GM11168 (cell line): Measurements from ENCODE around the gene SUOX.

Source experiments
- in situ Hi-C: fragments of 300-500 bp; cut with MboI; formaldehyde crosslinking; loops from one replicate; pipeline ENCODE4 v1.12.0; 2022; ENCODE audit warnings: low sequenced_read_pairs; ENCODE audit not compliant: unreplicated experiment

The SUOX gene

DNA sequence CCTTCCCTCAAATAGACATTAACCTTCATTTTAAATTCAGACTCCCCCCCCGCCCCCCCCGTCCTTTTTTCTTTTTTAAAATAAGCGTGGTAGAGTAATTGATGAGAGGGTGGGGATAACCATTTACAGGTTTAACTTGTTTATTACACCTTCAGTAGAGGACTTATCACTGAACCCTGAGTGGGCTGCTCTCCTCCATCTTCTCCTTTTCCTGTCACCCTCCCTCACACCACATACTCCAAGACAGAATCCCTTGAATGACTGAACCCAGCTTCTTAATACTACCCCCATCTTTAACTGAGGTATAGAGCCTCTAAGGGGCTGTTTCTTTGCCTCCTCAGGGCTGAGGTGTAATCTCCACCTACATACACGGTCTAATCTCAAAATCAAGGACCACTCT lies 20.1 kb downstream of the SUOX start:
- in situ Hi-C loops, result no loop called here

DNA sequence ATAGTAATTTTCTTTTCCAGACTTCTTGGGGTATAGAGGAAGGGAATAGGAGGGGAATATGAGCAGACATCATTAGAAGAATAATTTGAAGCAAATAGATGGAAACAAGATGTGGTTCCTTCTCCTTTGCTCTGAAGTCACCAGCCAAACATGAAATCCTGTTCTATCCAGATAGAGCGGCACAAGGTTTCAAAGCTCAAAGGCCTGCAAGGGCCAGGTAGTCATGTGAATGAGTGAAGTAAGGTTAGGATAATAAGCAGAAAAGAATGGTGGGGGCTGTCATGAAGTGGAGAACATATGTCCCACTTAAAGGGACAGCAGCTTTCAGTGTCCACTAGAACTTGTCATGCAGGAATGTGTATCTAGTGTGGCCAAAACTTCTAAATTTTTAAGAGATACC lies 21.3 kb downstream of the SUOX start:
- in situ Hi-C loops, result no loop called here

DNA sequence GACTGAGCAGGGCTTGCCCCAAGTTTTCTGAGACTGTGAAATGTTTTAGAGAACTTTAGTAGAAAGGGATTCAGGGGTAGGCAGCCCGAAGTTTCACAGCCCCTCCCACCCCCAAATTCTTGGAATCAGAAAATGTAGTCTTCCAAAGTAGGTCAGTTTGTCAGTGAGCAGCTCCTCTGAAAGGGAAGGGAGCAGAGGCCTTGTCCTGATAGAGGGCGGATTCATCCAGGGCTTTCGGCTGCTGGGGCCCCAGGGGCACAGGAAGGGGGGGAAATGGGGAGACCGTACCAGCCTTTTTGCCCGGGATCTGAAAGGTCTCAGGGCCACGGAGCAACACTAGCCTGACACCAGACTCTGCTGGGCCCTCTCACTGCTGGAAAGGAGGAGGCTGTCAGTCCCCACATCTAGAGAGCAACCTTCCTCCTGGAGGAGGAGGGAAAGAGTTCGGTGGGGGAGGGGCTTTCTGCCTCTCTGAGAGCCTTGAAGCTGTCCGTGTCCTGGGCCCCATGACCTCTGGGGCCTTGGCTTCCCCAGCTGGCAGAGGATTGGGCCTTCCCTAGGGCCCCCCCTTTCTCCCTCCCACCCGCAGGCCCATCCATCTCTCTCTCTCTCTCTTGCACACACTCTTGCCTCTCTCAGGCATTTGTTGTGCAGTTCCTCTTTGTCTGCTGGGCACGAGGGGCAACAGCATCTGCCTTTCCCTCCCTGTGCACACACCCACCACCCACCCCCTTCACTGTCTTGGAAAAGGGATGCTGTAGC lies 23.5 kb downstream of the SUOX start, which contains the start of gene IKZF4:
IKZF4 (plus strand) TSS at position 621 of the 762 bp plus-strand sequence. CDS start 451 bp downstream, outside the sequence.
- in situ Hi-C loops, result no loop called here

DNA sequence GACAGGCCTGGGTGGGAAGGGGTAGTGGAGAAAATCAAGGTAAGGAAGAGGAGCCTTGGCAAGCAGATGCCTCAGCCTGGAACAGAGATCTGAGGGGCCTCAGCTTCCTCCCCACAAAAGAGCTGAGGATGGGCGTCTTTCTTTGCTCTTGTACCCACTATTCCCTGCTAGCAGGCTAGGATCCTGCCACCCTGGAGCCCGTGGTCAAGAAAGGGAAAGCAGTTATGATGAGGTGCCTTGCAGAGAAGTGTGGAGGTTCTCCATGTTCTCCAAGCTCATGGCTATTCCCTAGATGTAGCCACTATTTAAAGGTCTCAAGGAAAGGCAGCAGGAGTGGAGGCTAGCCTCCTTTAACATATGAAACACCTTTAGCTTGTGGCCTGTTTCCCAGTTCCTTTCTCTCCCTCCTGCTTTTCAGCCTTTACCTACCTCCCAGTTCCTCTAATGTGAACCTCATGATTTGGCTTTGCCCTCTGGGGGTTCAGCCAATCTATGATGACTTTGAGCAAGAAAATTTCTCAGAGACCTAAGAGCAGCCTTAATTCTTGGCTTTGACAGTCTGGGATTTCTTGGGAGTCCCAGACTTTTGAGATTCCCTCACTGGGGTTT lies 24.9 kb downstream of the SUOX start:
- in situ Hi-C loops, result no loop called here

DNA sequence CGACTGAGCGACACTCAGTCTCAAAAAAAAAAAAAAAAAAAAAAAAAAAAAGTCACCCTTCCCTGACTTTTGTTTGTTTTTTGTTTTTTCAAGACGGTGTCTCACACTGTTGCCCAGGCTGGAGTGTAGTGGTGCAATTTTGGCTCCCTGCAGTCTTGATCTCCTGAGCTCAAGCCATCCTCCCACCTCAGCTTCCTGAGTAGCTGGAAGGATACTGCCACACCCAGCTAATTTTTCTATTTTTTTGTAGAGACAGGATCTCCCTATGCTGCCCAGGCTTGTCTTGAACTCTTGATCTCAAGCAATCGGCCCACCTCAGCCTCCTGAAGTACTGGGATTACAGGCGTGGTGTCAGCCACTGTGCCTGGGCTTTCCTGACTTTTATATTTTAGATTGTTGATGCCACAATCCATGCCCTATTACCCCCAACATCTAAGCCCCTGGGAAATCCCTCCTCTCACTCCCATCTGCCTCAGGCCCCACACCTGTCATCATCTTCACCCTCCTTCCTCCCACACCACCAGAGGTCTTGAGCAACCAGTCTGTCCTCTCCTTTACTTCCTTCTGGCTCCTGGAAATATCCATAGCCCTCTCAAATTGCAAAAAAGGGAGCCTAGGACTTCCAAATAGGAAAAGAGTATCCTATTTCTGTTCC lies 31.6 kb downstream of the SUOX start:
- in situ Hi-C loops, result no loop called here

DNA sequence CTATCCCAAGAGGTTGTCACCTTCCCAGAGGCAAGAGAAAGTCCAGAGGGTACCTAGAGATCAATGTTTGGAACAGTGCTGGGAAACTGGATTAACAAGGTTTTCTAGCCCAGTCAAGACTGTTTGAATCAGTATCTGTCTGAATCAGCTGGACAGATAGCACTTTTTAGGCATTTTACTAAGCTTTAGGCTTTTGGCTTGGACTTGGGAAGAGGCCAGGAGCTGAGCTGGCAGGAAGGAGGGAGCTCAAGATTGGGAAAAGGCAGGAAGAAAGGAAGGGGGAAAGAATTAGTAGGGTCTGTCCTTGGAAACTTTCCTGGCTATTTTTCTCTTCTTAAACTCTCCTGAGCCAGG lies 32.1 kb downstream of the SUOX start:
- in situ Hi-C loops, result no loop called here

DNA sequence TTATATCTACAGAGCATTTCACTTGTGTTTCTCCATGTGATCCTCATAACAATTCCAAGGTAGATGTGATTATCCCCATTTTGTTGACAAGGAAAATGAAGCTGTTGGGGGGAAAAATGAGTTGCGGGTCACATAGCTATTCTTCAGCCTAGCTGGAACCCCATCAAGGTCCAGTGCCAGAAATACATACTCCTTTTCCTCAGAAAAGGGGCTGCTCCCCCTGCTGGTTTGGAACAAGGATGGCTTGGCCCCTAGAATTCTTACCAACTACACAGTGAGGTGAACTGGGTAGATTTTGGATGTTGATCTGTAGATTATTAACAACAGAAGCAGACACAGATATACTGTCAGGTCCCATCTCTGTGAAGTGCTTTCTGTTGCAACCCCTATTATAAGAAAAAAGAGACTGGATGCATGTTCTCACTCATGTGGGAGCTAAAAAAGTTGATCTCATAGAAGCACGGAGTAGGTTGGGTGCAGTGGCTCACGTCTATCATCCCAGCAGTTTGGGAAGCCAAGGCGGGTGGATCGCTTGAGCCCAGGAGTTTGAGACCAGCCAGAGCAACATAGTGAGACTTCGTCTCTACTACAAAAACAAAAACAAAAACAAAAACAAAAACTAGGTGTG lies 32.7 kb downstream of the SUOX start:
- in situ Hi-C loops, result no loop called here

DNA sequence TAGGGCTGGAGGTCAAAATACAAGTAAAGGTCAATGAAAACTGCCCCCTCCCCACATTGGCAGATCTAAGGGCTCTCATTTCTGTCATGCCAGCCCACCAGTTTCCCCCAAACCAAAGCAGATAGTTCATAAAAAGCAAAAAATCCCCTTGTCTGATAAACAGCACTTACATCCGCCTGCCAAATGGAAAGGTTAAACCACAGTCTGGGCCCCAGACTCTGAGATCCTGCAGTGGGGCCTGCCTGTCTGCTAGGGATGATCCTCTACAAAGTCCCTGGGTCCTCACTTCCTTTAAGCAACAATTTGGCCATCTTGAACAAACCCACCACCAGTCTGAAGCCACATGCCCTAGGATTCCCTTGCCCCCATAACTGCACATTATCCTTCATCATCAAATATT lies 34.9 kb downstream of the SUOX start:
- in situ Hi-C loops, result no loop called here

DNA sequence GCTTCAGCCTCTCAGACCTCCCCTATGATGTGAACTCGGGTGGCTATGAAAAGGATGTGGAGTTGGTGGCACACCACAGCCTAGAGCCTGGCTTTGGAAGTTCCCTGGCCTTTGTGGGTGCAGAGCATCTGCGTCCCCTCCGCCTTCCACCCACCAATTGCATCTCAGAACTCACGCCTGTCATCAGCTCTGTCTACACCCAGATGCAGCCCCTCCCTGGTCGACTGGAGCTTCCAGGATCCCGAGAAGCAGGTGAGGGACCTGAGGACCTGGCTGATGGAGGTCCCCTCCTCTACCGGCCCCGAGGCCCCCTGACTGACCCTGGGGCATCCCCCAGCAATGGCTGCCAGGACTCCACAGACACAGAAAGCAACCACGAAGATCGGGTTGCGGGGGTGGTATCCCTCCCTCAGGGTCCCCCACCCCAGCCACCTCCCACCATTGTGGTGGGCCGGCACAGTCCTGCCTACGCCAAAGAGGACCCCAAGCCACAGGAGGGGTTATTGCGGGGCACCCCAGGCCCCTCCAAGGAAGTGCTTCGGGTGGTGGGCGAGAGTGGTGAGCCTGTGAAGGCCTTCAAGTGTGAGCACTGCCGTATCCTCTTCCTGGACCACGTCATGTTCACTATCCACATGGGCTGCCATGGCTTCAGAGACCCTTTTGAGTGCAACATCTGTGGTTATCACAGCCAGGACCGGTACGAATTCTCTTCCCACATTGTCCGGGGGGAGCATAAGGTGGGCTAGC lies 37.7 kb downstream of the SUOX start:
- in situ Hi-C loops, result no loop called here

DNA sequence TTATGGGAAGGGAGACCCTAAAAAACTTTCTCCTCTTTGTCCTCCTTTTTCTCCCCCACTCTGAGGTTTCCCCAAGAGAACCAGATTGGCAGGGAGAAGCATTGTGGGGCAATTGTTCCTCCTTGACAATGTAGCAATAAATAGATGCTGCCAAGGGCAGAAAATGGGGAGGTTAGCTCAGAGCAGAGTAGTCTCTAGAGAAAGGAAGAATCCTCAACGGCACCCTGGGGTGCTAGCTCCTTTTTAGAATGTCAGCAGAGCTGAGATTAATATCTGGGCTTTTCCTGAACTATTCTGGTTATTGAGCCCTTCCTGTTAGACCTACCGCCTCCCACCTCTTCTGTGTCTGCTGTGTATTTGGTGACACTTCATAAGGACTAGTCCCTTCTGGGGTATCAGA lies 40.1 kb downstream of the SUOX start:
- in situ Hi-C loops, result no loop called here

DNA sequence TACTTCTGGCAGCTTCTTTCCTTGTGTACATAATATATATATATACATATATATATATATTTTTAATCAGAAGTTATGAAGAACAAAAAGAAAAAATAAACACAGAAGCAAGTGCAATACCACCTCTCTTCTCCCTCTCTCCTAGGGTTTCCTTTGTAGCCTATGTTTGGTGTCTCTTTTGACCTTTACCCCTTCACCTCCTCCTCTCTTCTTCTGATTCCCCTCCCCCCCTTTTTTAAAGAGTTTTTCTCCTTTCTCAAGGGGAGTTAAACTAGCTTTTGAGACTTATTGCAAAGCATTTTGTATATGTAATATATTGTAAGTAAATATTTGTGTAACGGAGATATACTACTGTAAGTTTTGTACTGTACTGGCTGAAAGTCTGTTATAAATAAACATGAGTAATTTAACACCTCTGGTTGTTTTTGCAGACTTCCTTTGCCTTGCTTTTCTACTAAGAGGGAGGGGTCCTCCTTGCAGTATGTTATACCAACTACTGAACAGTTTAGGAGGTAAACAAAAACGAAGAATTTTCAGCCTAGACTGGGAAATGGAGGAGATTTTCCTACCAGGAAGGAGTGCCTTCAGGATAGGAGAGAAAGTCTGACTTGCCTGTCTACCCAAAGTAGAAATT lies 41.1 kb downstream of the SUOX start:
- in situ Hi-C loops, result no loop called here

DNA sequence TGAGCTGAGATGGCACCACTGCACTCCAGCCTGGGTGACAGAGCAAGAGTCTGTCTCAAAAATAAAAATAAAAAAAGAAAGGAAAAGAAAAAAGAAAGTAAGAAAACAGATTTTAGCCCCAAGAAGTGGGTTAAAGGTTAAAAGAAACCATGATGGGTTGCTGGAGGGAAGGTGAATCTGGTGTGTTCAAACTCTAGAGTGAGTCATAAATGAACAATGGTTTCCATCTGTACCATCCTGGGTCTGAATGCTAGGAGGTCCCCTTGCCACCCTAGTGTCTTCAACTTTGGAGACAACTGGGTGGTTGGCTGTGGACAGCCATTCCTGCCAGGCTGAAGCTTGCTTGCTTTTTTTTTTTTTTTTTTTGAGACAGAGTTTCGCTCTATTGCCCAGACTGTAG lies 43.1 kb downstream of the SUOX start:
- in situ Hi-C loops, result loop anchor here (10.0 kb wide), 1 partner anchor 305 kb away; no protein-coding TSS in a partner anchor

DNA sequence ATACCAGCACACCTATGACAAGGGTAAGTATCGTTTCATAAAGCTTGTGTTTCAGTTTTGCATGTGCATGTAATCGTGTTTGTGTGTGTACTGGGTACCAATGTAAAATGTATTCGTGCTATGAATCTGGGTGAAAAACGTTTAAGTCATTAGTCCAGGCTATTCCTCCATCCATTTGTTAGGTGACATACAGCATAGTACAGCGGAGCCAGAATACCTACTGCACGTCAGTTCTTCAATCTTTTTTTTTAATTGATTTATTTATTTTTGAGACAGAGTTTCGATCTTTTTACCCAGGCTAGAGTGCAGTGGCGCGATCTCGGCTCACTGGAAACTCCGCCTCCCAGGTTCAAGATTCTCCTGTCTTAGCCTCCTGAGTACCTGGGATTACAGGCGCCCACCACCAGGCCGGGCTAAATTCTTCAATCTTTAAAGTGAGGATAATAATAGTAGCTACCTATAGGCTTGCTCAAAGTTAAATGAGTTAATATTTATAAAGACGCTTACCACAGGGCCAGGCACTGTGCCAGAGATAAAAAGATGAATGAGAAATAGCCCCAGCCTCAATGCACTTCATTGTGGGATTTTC lies 44.0 kb downstream of the SUOX start:
- in situ Hi-C loops, result loop anchor here (10.0 kb wide), 1 partner anchor 306 kb away; no protein-coding TSS in a partner anchor

DNA sequence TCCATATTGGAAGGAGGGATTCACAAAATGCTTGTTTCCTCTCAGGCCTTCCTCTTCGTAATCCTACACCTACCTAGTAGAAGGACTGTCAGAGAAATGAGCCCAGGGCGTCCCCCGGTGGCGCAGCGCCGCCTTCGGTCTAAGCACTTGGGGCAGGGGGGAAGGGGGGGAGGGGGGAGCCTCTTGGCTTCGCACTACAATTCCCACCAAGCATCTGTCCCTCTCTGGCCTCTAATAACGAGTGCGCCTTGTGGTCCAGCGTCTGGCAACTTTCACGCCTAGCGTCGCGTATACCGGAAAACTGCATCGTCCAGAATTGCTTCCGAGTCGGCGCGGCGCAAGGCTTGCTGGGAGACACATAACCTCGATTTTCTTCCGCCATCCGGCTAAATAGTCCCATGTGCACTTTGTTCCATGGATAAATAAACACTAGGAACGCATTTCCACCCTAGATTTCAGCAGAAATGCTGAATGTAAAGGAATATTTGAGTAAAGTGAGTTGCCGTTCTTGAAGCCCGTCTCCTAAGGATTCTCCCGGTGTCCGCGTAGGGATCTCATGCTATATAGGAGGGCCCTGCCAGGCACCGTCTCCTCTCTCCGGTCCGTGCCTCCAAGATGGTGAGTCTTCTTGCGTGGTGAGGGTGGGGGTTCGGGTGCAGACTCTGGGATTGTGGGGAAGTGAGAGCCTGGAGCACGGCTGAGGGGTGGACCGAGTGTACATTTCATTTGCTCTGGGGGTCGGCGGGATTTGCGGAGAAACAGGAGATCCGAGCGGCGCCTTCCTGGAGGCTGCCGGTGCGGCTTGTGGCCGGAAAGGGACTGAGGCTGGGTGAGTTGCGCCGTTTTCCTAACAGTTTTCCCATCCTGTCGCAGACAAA lies 44.7 kb downstream of the SUOX start, which contains the start of gene RPS26:
RPS26 (plus strand) TSS at position 367 of the 878 bp plus-strand sequence; CDS start at position 616, 249 bp downstream.
- in situ Hi-C loops, result loop anchor here (10.0 kb wide), 1 partner anchor 307 kb away; no protein-coding TSS in a partner anchor

DNA sequence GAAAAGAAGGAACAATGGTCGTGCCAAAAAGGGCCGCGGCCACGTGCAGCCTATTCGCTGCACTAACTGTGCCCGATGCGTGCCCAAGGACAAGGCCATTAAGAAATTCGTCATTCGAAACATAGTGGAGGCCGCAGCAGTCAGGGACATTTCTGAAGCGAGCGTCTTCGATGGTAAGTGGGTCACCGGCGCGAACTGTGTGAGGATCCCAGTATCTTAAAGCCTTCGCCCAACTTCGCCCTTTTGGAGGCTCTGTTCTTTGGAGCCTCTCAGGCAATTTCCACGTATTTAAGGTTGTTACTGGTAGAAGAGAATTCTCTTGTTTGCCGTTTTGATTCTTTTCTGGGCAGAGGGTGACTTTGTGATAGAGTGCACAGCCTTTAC lies 45.3 kb downstream of the SUOX start:
- in situ Hi-C loops, result loop anchor here (10.0 kb wide), 1 partner anchor 308 kb away; no protein-coding TSS in a partner anchor

DNA sequence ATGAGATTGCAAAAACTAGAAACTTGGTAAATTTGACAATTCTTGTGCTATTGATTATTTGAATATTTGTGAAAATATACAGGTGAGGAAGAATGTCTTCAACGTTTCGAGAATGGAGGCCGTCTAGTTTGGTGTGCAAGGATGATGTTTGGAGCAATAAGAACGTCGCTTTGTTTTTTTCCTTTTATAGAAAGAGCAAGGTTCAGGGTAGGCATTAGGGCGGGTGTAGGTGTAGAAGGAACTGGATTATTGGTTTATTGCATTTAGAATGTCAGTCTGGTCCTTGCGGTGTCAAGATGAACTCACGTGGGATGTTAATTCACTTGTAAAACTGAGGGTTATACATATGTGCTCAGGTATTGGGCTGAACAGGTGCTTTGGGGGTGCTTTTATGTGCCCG lies 45.8 kb downstream of the SUOX start:
- in situ Hi-C loops, result loop anchor here (10.0 kb wide), 1 partner anchor 308 kb away; no protein-coding TSS in a partner anchor

DNA sequence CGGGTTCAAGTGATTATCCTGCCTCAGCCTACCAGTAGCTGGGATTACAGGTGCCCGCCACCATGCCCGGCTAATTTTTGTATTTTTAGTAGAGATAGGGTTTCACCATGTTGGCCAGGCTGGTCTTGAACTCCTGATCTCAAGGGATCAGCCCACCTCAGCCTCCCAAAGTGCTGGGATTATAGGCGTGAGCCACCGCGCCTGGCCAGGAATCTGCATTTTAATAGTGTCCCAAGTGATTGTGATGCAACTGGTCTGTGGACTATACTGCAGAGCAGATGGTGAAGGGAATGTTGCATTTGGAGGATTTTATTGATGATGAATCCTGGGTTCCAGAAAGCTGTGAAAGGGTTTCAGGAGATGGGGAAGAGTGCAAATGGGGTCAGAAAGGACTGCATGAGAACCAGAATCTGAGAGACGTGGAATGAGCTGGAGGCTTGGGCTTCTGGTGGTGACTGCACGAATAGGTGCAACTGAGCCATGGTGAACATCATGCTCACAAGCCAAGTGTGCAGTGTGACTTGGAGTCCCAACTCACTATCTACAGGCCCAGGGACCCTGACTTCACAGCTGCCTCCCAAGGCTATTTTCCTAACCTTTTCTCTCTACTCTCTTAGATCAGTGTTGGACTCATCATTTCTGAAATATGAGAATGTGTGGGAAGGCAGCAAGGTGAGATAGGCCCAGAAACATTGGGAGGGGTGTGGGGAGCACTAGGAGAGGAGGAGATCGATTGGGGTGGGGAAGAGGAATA lies 49.1 kb downstream of the SUOX start:
- in situ Hi-C loops, result loop anchor here (10.0 kb wide), 1 partner anchor 311 kb away; no protein-coding TSS in a partner anchor
